Endothelial cell of umbilical vein (primary cell): ENCODE results near the gene TRIP13. TPM values are rescaled to one million over a fixed set of nuclear protein-coding genes. Genes with fewer than 3 reads are reported as not detected.

ENCODE experiments used
- BruUV-seq: library from RNA; stranded (reverse); fragments of 400-500 nt; replicated peaks from 2 replicates; lab custom pipeline; 2021; lab: Mats Ljungman, UMichigan
- CTCF ChIA-PET: fragments of 300-600, 350-600 bp; sonication (Branson Sonifier 250); formaldehyde crosslinking; loops from one replicate; lab custom pipeline; 2021; ENCODE audit warnings: antibody characterized with exemption, inconsistent platforms; lab: Charles Lee
- POLR2A ChIA-PET: fragments of 300-600, 350-600 bp; sonication (Branson Sonifier 250); formaldehyde crosslinking; loops from one replicate; lab custom pipeline; 2021; ENCODE audit warnings: antibody characterized with exemption, inconsistent platforms; lab: Charles Lee
- DNase-seq: peaks from one replicate; pipeline ENCODE4 v3.0.0-alpha.2; 2011; ENCODE audit warnings: low read depth, low spot score
- FAIRE-seq: peaks from 2 replicates; lab custom pipeline; 2011; peaks lifted over from hg19 to GRCh38; lab: Jason Lieb, UNC
- H2AFZ ChIP-seq: 2 replicates; pipeline ENCODE4 v1.6.0; 2012; ENCODE audit warnings: low read depth, low read length, control low read depth, inconsistent platforms
- H3K27ac ChIP-seq: 2 replicates; pipeline ENCODE4 v1.5.1; 2011; ENCODE audit warnings: low read depth, mild to moderate bottlenecking, control low read depth, low read length, moderate library complexity; ENCODE audit not compliant: insufficient read depth
- H3K27me3 ChIP-seq, 2 experiments: 2 replicates each; pipeline versions ENCODE4 v1.6.0 to v1.6.1; 2011; ENCODE audit warnings: low read length in 2 of 2, mixed read lengths in 1 of 2; ENCODE audit not compliant: control insufficient read depth in 2 of 2, insufficient read depth in 2 of 2
- H3K36me3 ChIP-seq, 2 experiments: 2 replicates in 1 of 2; 3 replicates in 1 of 2; pipeline ENCODE4 v1.5.1; 2011; ENCODE audit warnings: low read length in 2 of 2, mild to moderate bottlenecking in 1 of 2, moderate library complexity in 1 of 2; ENCODE audit not compliant: control insufficient read depth in 2 of 2, insufficient read depth in 2 of 2; ENCODE audit errors: extremely low read depth in 1 of 2
- H3K4me1 ChIP-seq: 3 replicates; pipeline ENCODE4 v1.5.1; 2011; ENCODE audit warnings: mild to moderate bottlenecking, low read length; ENCODE audit not compliant: control insufficient read depth, insufficient read depth; ENCODE audit errors: extremely low read depth
- H3K4me2 ChIP-seq: 2 replicates; pipeline ENCODE4 v1.6.1; 2011; ENCODE audit warnings: low read length, control low read depth, mixed read lengths; ENCODE audit not compliant: insufficient read depth
- H3K4me3 ChIP-seq, 3 experiments: fragments of 200-600 bp in 1 of 3; sonication (generic), shearing (Covaris generic) in 1 of 3; replicated peaks in 1 of 3; 2 replicates each; pipeline ENCODE4 v1.5.1; 2011 to 2016; ENCODE audit warnings: control low read depth in 3 of 3, low read length in 3 of 3, mild to moderate bottlenecking in 2 of 3, inconsistent platforms in 1 of 3, low read depth in 1 of 3, moderate library complexity in 1 of 3; ENCODE audit not compliant: insufficient read depth in 1 of 3
- H3K79me2 ChIP-seq: 2 replicates; pipeline ENCODE4 v1.6.0; 2012; ENCODE audit warnings: low read length, inconsistent platforms; ENCODE audit not compliant: control insufficient read depth, insufficient read depth
- H3K9ac ChIP-seq: replicated peaks from 2 replicates; pipeline ENCODE3; 2011; ENCODE audit warnings: low read length, control low read depth; ENCODE audit not compliant: insufficient read depth; ENCODE audit errors: extremely low read depth
- H3K9me1 ChIP-seq: replicated peaks from 3 replicates; pipeline ENCODE4 v1.6.0; 2011; ENCODE audit warnings: mild to moderate bottlenecking, low read length; ENCODE audit not compliant: control insufficient read depth, insufficient read depth; ENCODE audit errors: extremely low read depth
- H3K9me3 ChIP-seq: replicated peaks from 2 replicates; pipeline ENCODE4 v1.5.1; 2012; ENCODE audit warnings: low read length, inconsistent platforms; ENCODE audit not compliant: control insufficient read depth, insufficient read depth
- H4K20me1 ChIP-seq: replicated peaks from 2 replicates; pipeline ENCODE3; 2011; ENCODE audit warnings: mild to moderate bottlenecking, low read length; ENCODE audit not compliant: control insufficient read depth, insufficient read depth; ENCODE audit errors: extremely low read depth
- EZH2 ChIP-seq: IDR thresholded peaks from 2 replicates; pipeline ENCODE4 v1.6.1; 2012; ENCODE audit warnings: borderline replicate concordance, low read depth, mild to moderate bottlenecking, moderate library complexity, low read length, inconsistent platforms; ENCODE audit not compliant: severe bottlenecking
- FOS ChIP-seq: IDR thresholded peaks from 2 replicates; pipeline ENCODE4 v1.6.1; 2011; ENCODE audit warnings: mild to moderate bottlenecking, low read length, moderate library complexity, borderline replicate concordance; ENCODE audit not compliant: insufficient read depth
- GATA2 ChIP-seq: IDR thresholded peaks from 2 replicates; pipeline ENCODE4 v1.7.0; 2011; ENCODE audit warnings: low read depth, mild to moderate bottlenecking, moderate library complexity, mixed read lengths, low read length; ENCODE audit not compliant: insufficient read length, insufficient read depth
- JUN ChIP-seq: IDR thresholded peaks from 2 replicates; pipeline ENCODE4 v1.6.1; 2011; ENCODE audit warnings: borderline replicate concordance, low read depth; ENCODE audit not compliant: insufficient read length, insufficient read depth
- MYC ChIP-seq: IDR thresholded peaks from one replicate; pipeline ENCODE4 v1.6.1; 2011; ENCODE audit warnings: mild to moderate bottlenecking, low read depth, low read length
- POLR2A ChIP-seq: IDR thresholded peaks from 2 replicates; pipeline ENCODE4 v1.6.1; 2012; ENCODE audit warnings: low read depth, mild to moderate bottlenecking, control low read depth, low read length
- POLR2AphosphoS5 ChIP-seq: IDR thresholded peaks from 2 replicates; pipeline ENCODE4 v1.6.1; 2012; ENCODE audit warnings: low read depth, mild to moderate bottlenecking, control low read depth, low read length, moderate library complexity; ENCODE audit not compliant: insufficient read depth
- dilution Hi-C: fragments of 300-500 bp; cut with MboI; formaldehyde crosslinking; loops from one replicate; pipeline ENCODE4 v1.15.0; 2019; ENCODE audit warnings: low sequenced_read_pairs; ENCODE audit not compliant: extremely low pct_ligation_motif_present
- intact Hi-C: fragments of 100-400 bp; cut with micrococcal nuclease; formaldehyde crosslinking; loops from one replicate; pipeline ENCODE4 v1.10.0; 2022
- polyA plus RNA-seq, 4 experiments: library from polyadenylated mRNA; depleted of rRNA in 3 of 4; stranded (reverse) in 3 of 4; unstranded in 1 of 4; fragments of >200 nt; gene quantifications; 2 replicates each; pipeline versions ENCODE4 v1.2.1 to v1.2.3, GENCODE V29; 2011 to 2012; ENCODE audit warnings: missing spikeins in 1 of 4
- total RNA-seq: library from RNA; stranded (reverse); gene quantifications from 2 replicates; pipeline ENCODE4 v1.2.3, GENCODE V29; 2021
- TF ChIP-seq, protein P1 (sequence below), 2 donors: IDR thresholded peaks; 1 replicate in 1 of 2; 2 replicates in 1 of 2; pipeline ENCODE4 v1.5.1; 2011; ENCODE audit warnings: low read length in 2 of 2, mild to moderate bottlenecking in 2 of 2, moderate library complexity in 2 of 2, control low read depth in 1 of 2, inconsistent platforms in 1 of 2, low read depth in 1 of 2; ENCODE audit not compliant: insufficient read depth in 1 of 2; ENCODE audit errors: extremely low read depth in 1 of 2
- TF ChIP-seq, protein P2 (sequence below): IDR thresholded peaks from 2 replicates; pipeline ENCODE4 v1.6.1; 2011; ENCODE audit not compliant: insufficient read depth, insufficient read length

TRIP13 gene
- total and polyA plus RNA-seq, 2 donors (not counting 3 experiments of a cell fraction or from before 2014, with no cell fraction given) = 17.4 to 39.0 TPM

DNA sequence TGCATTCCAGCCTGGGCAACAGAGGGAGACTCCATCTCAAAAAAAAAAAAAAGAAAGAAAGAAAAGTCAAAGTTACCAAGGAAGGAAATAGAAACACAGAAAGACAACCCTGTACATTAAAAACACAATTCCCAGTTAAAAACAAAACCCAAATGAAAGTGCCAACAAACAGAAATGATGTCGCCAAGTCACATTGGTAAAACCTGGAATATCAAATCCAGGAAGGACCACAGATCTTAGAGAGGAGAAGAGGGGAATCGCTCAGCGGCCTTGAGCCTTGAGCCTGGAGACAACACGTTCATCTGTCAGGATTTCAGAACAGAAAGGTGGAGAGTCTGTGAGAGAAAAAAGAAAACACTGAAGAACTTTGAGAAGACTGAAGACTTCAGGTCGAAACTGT lies 40.7 kb upstream of the TRIP13 start:
- no peaks in the 10 kb centered on the region for H4K20me1 ChIP-seq
- no TSS peak for BruUV-seq
- no peak overlapping the region for H3K4me3 ChIP-seq
- DNase-seq = no peak
- H3K27me3 ChIP-seq = no peaks in the 10 kb centered on the region
- H3K36me3 ChIP-seq = no peaks in the 10 kb centered on the region
- CTCF ChIA-PET = no interaction called here
- FAIRE-seq = no peak
- TF ChIP-seq POLR2AphosphoS5 (no peak), EZH2 (no peak), POLR2A (no peak), FOS (no peak), JUN (no peak), GATA2 (no peak), MYC (no peak)
- TF ChIP-seq, protein P1, sequence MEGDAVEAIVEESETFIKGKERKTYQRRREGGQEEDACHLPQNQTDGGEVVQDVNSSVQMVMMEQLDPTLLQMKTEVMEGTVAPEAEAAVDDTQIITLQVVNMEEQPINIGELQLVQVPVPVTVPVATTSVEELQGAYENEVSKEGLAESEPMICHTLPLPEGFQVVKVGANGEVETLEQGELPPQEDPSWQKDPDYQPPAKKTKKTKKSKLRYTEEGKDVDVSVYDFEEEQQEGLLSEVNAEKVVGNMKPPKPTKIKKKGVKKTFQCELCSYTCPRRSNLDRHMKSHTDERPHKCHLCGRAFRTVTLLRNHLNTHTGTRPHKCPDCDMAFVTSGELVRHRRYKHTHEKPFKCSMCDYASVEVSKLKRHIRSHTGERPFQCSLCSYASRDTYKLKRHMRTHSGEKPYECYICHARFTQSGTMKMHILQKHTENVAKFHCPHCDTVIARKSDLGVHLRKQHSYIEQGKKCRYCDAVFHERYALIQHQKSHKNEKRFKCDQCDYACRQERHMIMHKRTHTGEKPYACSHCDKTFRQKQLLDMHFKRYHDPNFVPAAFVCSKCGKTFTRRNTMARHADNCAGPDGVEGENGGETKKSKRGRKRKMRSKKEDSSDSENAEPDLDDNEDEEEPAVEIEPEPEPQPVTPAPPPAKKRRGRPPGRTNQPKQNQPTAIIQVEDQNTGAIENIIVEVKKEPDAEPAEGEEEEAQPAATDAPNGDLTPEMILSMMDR (IDR thresholded peaks at IDR 0.05; ENCODE audit: extremely low read depth in 1 of 2, insufficient read depth in 1 of 2, low read depth in 1 of 2, low read length in 2 of 2) = no peak
- TF ChIP-seq, protein P2, sequence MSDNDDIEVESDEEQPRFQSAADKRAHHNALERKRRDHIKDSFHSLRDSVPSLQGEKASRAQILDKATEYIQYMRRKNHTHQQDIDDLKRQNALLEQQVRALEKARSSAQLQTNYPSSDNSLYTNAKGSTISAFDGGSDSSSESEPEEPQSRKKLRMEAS = no peak
- intact Hi-C loops (no loop called here), dilution Hi-C loops (no loop called here)
- no peak overlapping the region for H3K4me2 ChIP-seq
- H3K9ac ChIP-seq = no peak overlapping the region
- no peaks in the 10 kb centered on the region for H3K79me2 ChIP-seq
- H3K27ac ChIP-seq = no peak overlapping the region
- H3K9me1 ChIP-seq = no peaks in the 10 kb centered on the region
- no peaks in the 10 kb centered on the region for H3K4me1 ChIP-seq
- H3K9me3 ChIP-seq = no peaks in the 10 kb centered on the region
- POLR2A ChIA-PET = no interaction called here
- no peak overlapping the region for H2AFZ ChIP-seq
